ENCODE results near the gene ELK3.

The ELK3 gene

DNA sequence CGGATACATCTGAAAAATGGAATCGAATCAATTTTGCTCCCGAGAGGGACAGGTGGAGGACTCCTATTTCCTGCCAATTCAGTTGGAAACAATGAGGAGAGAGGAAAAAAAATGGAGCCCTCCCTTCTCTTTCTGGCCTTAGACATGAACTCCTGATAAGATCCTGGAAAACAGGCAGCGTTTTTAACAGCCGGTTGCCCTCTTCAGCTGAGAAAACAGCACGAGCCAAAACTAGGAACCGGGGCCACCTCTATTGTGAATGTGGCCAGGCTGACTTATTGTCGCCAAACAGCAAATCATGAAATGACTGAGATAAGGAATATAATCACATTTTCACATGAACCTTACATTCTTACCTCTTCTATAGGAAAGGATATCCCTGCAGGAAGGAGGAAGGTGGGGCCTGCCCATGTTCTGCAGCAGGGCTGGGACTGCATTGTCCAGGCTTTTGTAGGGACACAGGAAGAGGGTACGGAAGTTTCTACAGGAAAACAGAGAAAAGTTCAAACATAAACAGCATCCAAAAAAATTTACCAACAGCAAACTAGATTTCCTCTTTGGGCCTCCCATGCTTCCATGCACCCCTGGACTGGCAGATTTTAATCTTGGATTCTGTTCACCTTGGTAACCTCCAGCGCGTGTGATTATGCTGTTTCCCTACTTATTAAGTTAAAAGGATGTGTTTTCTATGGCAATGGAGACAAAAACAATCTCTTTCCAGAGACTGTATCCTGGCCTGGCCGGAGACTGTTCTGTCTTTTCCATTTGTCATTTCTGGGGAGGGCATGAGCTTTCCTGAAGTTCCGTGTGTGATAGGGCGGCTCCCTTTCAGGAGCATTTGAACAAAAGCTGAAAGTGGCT, 29.0 kb upstream of the ELK3 start:
- no peak overlapping the region for H3K9ac ChIP-seq (ENCODE audit: low read length in 5 of 5)
- peaks cover 0 to 6% (median 0%) of the 10 kb centered on the region in 5 donors for H3K27me3 ChIP-seq (ENCODE audit: control insufficient read depth in 5 of 5, insufficient read depth in 4 of 5, low read length in 5 of 5)
- no peaks in the 10 kb centered on the region for H3K9me3 ChIP-seq (ENCODE audit: control insufficient read depth in 5 of 5, low read length in 5 of 5)
- peaks cover 0 to 56% (median 5%) of the 10 kb centered on the region in 5 donors for H3K4me1 ChIP-seq (ENCODE audit: control insufficient read depth in 5 of 5, insufficient read depth in 5 of 5, low read length in 5 of 5)
- H3K36me3 ChIP-seq (ENCODE audit: control insufficient read depth in 5 of 5, insufficient read depth in 5 of 5, low read length in 5 of 5), result no peaks in the 10 kb centered on the region
- H3K4me3 ChIP-seq (ENCODE audit: low read depth in 1 of 5, low read length in 5 of 5), result no peak overlapping the region
- peak overlapping the region; percentile 40 for H3K27ac ChIP-seq (ENCODE audit: low read depth, low read length)

GRCh38 chr12:96166765-96167164, 27.4 kb upstream of the ELK3 start:
- H3K4me1 ChIP-seq (ENCODE audit: control insufficient read depth in 5 of 5, insufficient read depth in 5 of 5, low read length in 5 of 5), result peaks cover 0 to 63% (median 5%) of the 10 kb centered on the region in 5 donors
- H3K4me3 ChIP-seq (ENCODE audit: low read depth in 1 of 5, low read length in 5 of 5), result no peak overlapping the region
- no peak overlapping the region for H3K27ac ChIP-seq (ENCODE audit: low read depth, low read length)
- no peak overlapping the region for H3K9ac ChIP-seq (ENCODE audit: low read length in 5 of 5)
- no peaks in the 10 kb centered on the region for H3K36me3 ChIP-seq (ENCODE audit: control insufficient read depth in 5 of 5, insufficient read depth in 5 of 5, low read length in 5 of 5)
- no peaks in the 10 kb centered on the region for H3K9me3 ChIP-seq (ENCODE audit: control insufficient read depth in 5 of 5, low read length in 5 of 5)
- peaks cover 0 to 6% (median 0%) of the 10 kb centered on the region in 5 donors for H3K27me3 ChIP-seq (ENCODE audit: control insufficient read depth in 5 of 5, insufficient read depth in 4 of 5, low read length in 5 of 5)

- Histone ChIP-seq H3K36me3 (ENCODE audit: control insufficient read depth in 5 of 5, insufficient read depth in 5 of 5, low read length in 5 of 5) (no peaks in the 10 kb centered on the region), H3K9me3 (ENCODE audit: control insufficient read depth in 5 of 5, low read length in 5 of 5) (no peaks in the 10 kb centered on the region), H3K27ac (ENCODE audit: low read depth, low read length) (no peak overlapping the region), H3K27me3 (ENCODE audit: control insufficient read depth in 5 of 5, insufficient read depth in 4 of 5, low read length in 5 of 5) (peaks cover 0 to 6% (median 0%) of the 10 kb centered on the region in 5 donors), H3K9ac (ENCODE audit: low read length in 5 of 5) (no peak overlapping the region), H3K4me1 (ENCODE audit: control insufficient read depth in 5 of 5, insufficient read depth in 5 of 5, low read length in 5 of 5) (peaks cover 0 to 62% (median 5%) of the 10 kb centered on the region in 5 donors), H3K4me3 (ENCODE audit: low read depth in 1 of 5, low read length in 5 of 5) (no peak overlapping the region)
These were observed 26.7 kb upstream of the ELK3 start for GRCh38 chr12:96167492-96167891.

GRCh38 chr12:96170328-96170727, 23.8 kb upstream of the ELK3 start:
- no peak overlapping the region for H3K9ac ChIP-seq (ENCODE audit: low read length in 5 of 5)
- H3K27ac ChIP-seq (ENCODE audit: low read depth, low read length), result no peak overlapping the region
- peaks cover 0 to 6% (median 0%) of the 10 kb centered on the region in 5 donors for H3K27me3 ChIP-seq (ENCODE audit: control insufficient read depth in 5 of 5, insufficient read depth in 4 of 5, low read length in 5 of 5)
- H3K4me3 ChIP-seq (ENCODE audit: low read depth in 1 of 5, low read length in 5 of 5), result no peak overlapping the region
- no peaks in the 10 kb centered on the region for H3K36me3 ChIP-seq (ENCODE audit: control insufficient read depth in 5 of 5, insufficient read depth in 5 of 5, low read length in 5 of 5)
- peaks cover 0 to 38% (median 5%) of the 10 kb centered on the region in 5 donors for H3K4me1 ChIP-seq (ENCODE audit: control insufficient read depth in 5 of 5, insufficient read depth in 5 of 5, low read length in 5 of 5)
- H3K9me3 ChIP-seq (ENCODE audit: control insufficient read depth in 5 of 5, low read length in 5 of 5), result no peaks in the 10 kb centered on the region

DNA sequence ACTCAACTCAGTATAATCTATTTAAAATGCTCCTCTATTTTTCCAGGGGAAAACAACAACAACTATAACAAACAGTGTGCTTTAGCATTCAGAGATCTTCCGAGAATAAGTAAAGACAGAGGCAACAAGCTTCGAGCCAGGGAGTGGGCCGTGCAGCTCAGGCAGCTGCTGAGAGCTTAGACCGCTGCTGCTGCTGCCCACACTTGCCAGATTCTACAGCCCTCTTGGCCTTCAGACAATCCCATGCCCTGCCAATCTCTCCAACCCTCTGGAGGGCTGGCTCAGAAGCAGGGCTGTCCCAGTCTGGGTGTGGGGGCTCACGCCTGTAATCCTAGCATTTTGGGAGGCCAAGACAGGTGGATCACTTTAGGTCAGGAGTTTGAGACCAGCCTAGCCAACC, 23.4 kb upstream of the ELK3 start:
- H3K9ac ChIP-seq (ENCODE audit: low read length in 5 of 5), result no peak overlapping the region
- no peak overlapping the region for H3K27ac ChIP-seq (ENCODE audit: low read depth, low read length)
- peaks cover 0 to 34% (median 5%) of the 10 kb centered on the region in 5 donors for H3K4me1 ChIP-seq (ENCODE audit: control insufficient read depth in 5 of 5, insufficient read depth in 5 of 5, low read length in 5 of 5)
- peaks cover 0 to 2% (median 0%) of the 10 kb centered on the region in 5 donors for H3K9me3 ChIP-seq (ENCODE audit: control insufficient read depth in 5 of 5, low read length in 5 of 5)
- H3K27me3 ChIP-seq (ENCODE audit: control insufficient read depth in 5 of 5, insufficient read depth in 4 of 5, low read length in 5 of 5), result peaks cover 0 to 6% (median 0%) of the 10 kb centered on the region in 5 donors
- H3K36me3 ChIP-seq (ENCODE audit: control insufficient read depth in 5 of 5, insufficient read depth in 5 of 5, low read length in 5 of 5), result no peaks in the 10 kb centered on the region
- no peak overlapping the region for H3K4me3 ChIP-seq (ENCODE audit: low read depth in 1 of 5, low read length in 5 of 5)

DNA sequence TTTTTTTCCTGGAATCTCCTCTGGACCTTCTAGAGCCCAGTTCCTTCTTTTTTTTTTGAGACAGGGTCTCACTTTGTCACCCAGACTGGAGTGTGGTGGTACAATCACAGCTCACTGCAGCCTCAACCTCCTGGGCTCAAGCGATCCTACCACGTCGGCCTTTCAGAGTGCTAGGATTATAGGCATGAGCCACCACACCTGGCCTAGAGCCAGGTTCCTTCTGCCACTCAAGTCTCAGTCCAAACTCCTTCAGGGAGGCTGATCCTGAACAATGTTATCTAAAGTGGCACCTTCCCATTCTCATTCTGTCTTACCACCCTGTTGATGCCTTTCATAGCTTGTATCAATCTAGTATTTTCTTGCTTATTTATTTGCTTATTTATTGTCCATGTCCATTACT, 22.3 kb upstream of the ELK3 start:
- no peak overlapping the region for H3K9ac ChIP-seq (ENCODE audit: low read length in 5 of 5)
- peaks cover 6 to 9% (median 7%) of the 10 kb centered on the region in 5 donors for H3K9me3 ChIP-seq (ENCODE audit: control insufficient read depth in 5 of 5, low read length in 5 of 5)
- no peak overlapping the region for H3K27ac ChIP-seq (ENCODE audit: low read depth, low read length)
- peaks cover 0 to 6% (median 0%) of the 10 kb centered on the region in 5 donors for H3K27me3 ChIP-seq (ENCODE audit: control insufficient read depth in 5 of 5, insufficient read depth in 4 of 5, low read length in 5 of 5)
- no peak overlapping the region for H3K4me3 ChIP-seq (ENCODE audit: low read depth in 1 of 5, low read length in 5 of 5)
- peaks cover 0 to 22% (median 2%) of the 10 kb centered on the region in 5 donors for H3K4me1 ChIP-seq (ENCODE audit: control insufficient read depth in 5 of 5, insufficient read depth in 5 of 5, low read length in 5 of 5)
- no peaks in the 10 kb centered on the region for H3K36me3 ChIP-seq (ENCODE audit: control insufficient read depth in 5 of 5, insufficient read depth in 5 of 5, low read length in 5 of 5)

DNA sequence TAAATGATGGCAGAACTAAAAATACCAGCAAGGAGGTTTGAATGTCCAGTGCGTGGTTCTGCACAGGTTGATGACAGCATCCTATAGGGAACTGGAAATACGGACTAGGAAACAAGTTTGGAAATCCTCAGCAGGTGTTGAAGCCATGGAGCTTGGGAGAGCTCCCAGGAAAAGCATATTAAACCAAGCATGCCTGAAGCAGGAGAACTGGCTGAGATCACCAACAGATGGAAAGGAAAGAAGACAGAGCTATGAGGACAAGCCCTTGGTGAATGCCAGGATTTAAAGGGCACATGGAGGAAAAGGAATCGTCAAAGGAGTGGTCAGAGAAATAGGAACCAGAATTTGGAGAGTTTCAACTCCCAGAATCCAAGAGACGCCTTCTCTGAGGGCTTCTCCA, 21.2 kb upstream of the ELK3 start:
- Histone ChIP-seq H3K36me3 (ENCODE audit: control insufficient read depth in 5 of 5, insufficient read depth in 5 of 5, low read length in 5 of 5) (no peaks in the 10 kb centered on the region), H3K9me3 (ENCODE audit: control insufficient read depth in 5 of 5, low read length in 5 of 5) (peaks cover 6 to 11% (median 9%) of the 10 kb centered on the region in 5 donors), H3K9ac (ENCODE audit: low read length in 5 of 5) (no peak overlapping the region), H3K4me3 (ENCODE audit: low read depth in 1 of 5, low read length in 5 of 5) (no peak overlapping the region), H3K4me1 (ENCODE audit: control insufficient read depth in 5 of 5, insufficient read depth in 5 of 5, low read length in 5 of 5) (peaks cover 0 to 15% (median 2%) of the 10 kb centered on the region in 5 donors), H3K27me3 (ENCODE audit: control insufficient read depth in 5 of 5, insufficient read depth in 4 of 5, low read length in 5 of 5) (peaks cover 0 to 6% (median 0%) of the 10 kb centered on the region in 5 donors), H3K27ac (ENCODE audit: low read depth, low read length) (no peak overlapping the region)

GRCh38 chr12:96176575-96176974, 17.6 kb upstream of the ELK3 start:
- H3K4me1 ChIP-seq (ENCODE audit: control insufficient read depth in 5 of 5, insufficient read depth in 5 of 5, low read length in 5 of 5), result no peaks in the 10 kb centered on the region
- no peaks in the 10 kb centered on the region for H3K36me3 ChIP-seq (ENCODE audit: control insufficient read depth in 5 of 5, insufficient read depth in 5 of 5, low read length in 5 of 5)
- H3K4me3 ChIP-seq (ENCODE audit: low read depth in 1 of 5, low read length in 5 of 5), result peak overlapping the region in 1 of 5 donors; percentile 25
- no peak overlapping the region for H3K27ac ChIP-seq (ENCODE audit: low read depth, low read length)
- no peak overlapping the region for H3K9ac ChIP-seq (ENCODE audit: low read length in 5 of 5)
- peaks cover 6 to 11% (median 9%) of the 10 kb centered on the region in 5 donors for H3K9me3 ChIP-seq (ENCODE audit: control insufficient read depth in 5 of 5, low read length in 5 of 5)
- H3K27me3 ChIP-seq (ENCODE audit: control insufficient read depth in 5 of 5, insufficient read depth in 4 of 5, low read length in 5 of 5), result peaks cover 0 to 3% (median 0%) of the 10 kb centered on the region in 5 donors

- no peak overlapping the region for H3K9ac ChIP-seq (ENCODE audit: low read length in 5 of 5)
These were observed 17.2 kb upstream of the ELK3 start for GRCh38 chr12:96177013-96177412.

DNA sequence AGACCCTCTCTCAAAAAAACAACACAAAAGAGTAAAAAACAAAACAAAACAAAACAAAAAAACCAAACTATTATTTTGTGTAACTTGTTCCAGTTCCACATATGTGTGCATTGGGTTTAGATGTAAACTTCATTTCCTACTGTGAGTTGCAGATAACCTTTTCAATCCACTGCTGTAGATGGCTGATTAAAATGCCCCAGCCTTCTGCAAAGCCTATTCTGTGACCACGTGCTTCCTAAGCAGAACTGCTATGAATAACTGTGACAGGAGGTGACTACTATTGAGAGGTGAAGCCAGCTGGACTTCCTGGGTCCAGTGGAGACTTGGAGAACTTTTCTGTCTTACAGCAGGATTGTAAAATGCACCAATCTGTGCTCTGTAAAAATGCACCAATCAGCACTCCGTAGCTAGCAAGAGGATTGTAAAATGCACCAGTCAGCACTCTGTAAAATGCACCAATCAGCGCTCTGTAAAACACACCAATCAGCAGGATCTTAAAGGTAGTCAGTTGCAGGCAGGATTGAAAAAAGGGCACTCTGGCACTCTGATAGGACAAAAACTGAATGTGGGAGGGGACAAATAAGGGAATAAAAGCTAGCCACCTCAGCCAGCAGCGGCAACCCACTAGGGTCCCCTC, 10.3 kb upstream of the ELK3 start:
- Histone ChIP-seq H3K9ac (ENCODE audit: low read length in 5 of 5) (no peak overlapping the region), H3K9me3 (ENCODE audit: control insufficient read depth in 5 of 5, low read length in 5 of 5) (no peaks in the 10 kb centered on the region), H3K4me3 (ENCODE audit: low read depth in 1 of 5, low read length in 5 of 5) (no peak overlapping the region), H3K4me1 (ENCODE audit: control insufficient read depth in 5 of 5, insufficient read depth in 5 of 5, low read length in 5 of 5) (peaks cover 0 to 11% (median 0%) of the 10 kb centered on the region in 5 donors), H3K27me3 (ENCODE audit: control insufficient read depth in 5 of 5, insufficient read depth in 4 of 5, low read length in 5 of 5) (no peaks in the 10 kb centered on the region), H3K27ac (ENCODE audit: low read depth, low read length) (no peak overlapping the region), H3K36me3 (ENCODE audit: control insufficient read depth in 5 of 5, insufficient read depth in 5 of 5, low read length in 5 of 5) (no peaks in the 10 kb centered on the region)

More at GRCh38 chr12:96177013-96177412, 17.2 kb upstream of the ELK3 start:
- Histone ChIP-seq H3K9me3 (ENCODE audit: control insufficient read depth in 5 of 5, low read length in 5 of 5) (peaks cover 6 to 11% (median 9%) of the 10 kb centered on the region in 5 donors), H3K36me3 (ENCODE audit: control insufficient read depth in 5 of 5, insufficient read depth in 5 of 5, low read length in 5 of 5) (no peaks in the 10 kb centered on the region), H3K4me3 (ENCODE audit: low read depth in 1 of 5, low read length in 5 of 5) (no peak overlapping the region), H3K27ac (ENCODE audit: low read depth, low read length) (no peak overlapping the region), H3K4me1 (ENCODE audit: control insufficient read depth in 5 of 5, insufficient read depth in 5 of 5, low read length in 5 of 5) (no peaks in the 10 kb centered on the region), H3K27me3 (ENCODE audit: control insufficient read depth in 5 of 5, insufficient read depth in 4 of 5, low read length in 5 of 5) (peaks cover 0 to 3% (median 0%) of the 10 kb centered on the region in 5 donors)

Measured in subcutaneous abdominal adipose tissue (tissue), 5 donors.